OCI-LY7 (cell line): ENCODE results near the gene CD6.

Experiments used
- EZH2phosphoT487 ChIP-seq: fragments of 200-600 bp; sonication (generic); IDR thresholded peaks from 2 replicates; pipeline ENCODE4 v1.6.1; 2018; ENCODE audit warnings: low read depth, borderline replicate concordance, mild to moderate bottlenecking, mixed run types, antibody characterized with exemption, low read length, moderate library complexity, mixed read lengths
- TF ChIP-seq, protein P1 (sequence below): fragments of 200-600 bp; sonication (generic); conservative IDR thresholded peaks from 2 replicates; pipeline ENCODE4 v1.5.1; 2014; ENCODE audit warnings: mild to moderate bottlenecking, antibody characterized with exemption, low read length, moderate library complexity, mixed read lengths

DNA sequence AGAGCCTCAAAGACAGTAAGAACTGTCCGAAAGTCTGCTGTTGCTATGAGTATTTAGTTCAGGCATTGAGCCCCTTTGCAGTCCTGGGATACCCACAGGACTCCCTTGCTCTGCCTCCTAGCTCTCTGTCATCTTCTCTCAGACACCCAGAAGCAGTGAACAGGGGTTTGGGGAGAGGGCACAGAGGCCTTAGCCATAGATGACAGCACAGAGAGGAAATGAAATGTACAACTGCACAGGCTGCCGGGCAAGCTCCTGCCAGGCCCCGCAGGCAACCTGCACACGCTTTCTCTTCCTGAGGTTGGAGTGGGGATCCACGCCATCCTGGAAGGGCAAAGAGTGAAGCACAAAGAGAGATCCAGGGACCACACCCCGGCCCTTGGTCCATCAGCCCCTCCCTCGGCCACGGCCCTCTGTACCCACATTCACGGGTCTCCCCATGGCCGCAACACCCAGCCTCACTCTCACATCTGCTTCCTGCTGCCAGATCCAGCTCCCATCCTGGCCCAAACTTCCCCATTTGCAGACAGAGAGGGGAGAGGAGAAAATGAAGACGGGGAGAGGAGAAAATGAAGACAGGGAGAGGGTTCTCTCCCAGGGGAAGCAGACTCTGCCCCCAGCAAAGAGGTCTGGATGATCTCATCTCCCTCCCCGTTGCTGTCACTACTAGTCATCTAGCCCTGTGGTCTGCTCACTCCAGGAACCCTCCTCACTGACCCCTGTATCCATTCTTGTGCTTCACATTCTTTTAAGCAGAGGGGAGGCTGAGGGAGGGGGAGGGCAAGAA lies 40.7 kb downstream of the CD6 start:
- TF ChIP-seq, protein P1, sequence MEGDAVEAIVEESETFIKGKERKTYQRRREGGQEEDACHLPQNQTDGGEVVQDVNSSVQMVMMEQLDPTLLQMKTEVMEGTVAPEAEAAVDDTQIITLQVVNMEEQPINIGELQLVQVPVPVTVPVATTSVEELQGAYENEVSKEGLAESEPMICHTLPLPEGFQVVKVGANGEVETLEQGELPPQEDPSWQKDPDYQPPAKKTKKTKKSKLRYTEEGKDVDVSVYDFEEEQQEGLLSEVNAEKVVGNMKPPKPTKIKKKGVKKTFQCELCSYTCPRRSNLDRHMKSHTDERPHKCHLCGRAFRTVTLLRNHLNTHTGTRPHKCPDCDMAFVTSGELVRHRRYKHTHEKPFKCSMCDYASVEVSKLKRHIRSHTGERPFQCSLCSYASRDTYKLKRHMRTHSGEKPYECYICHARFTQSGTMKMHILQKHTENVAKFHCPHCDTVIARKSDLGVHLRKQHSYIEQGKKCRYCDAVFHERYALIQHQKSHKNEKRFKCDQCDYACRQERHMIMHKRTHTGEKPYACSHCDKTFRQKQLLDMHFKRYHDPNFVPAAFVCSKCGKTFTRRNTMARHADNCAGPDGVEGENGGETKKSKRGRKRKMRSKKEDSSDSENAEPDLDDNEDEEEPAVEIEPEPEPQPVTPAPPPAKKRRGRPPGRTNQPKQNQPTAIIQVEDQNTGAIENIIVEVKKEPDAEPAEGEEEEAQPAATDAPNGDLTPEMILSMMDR = no peak
- TF ChIP-seq EZH2phosphoT487 = no peak
